Pancreas (tissue), 10 donors: ENCODE results near the gene SLC22A4. TPM values are rescaled to one million over a fixed set of nuclear protein-coding genes. Genes with fewer than 3 reads are reported as not detected.

ENCODE experiments used
- ATAC-seq, 4 donors: fragments of 200-7000 bp; cut with Tn5 transposase; one replicate each; pipeline versions ENCODE4 v1.8.0 to v1.9.1; 2020; ENCODE audit warnings: mild to moderate bottlenecking in 4 of 4, moderate library complexity in 4 of 4
- DNase-seq, 6 donors: peaks; one replicate each; pipeline ENCODE4 v3.0.0-alpha.2; 2020
- FAIRE-seq: peaks from 2 replicates; lab custom pipeline; 2012; peaks lifted over from hg19 to GRCh38; lab: Jason Lieb, UNC
- H3K27ac ChIP-seq, 4 donors: fragments of 200-600 bp; sonication (generic); 1 replicate in 3 of 4; 2 replicates in 1 of 4; pipeline versions ENCODE4 v1.5.0 to v1.8.0; 2020
- H3K27me3 ChIP-seq, 4 donors: fragments of 200-600 bp; one replicate each; pipeline ENCODE4 v1.8.0; 2021
- H3K36me3 ChIP-seq, 3 donors: fragments of 200-600 bp; sonication (generic) in 1 of 3; one replicate each; pipeline versions ENCODE4 v1.5.0 to v1.8.0; 2020 to 2021
- H3K4me1 ChIP-seq, 3 donors: fragments of 200-600 bp; one replicate each; pipeline ENCODE4 v1.8.0; 2021
- H3K4me3 ChIP-seq, 4 donors: fragments of 200-600 bp; sonication (generic) in 2 of 4; one replicate each; pipeline versions ENCODE4 v1.5.0 to v1.8.0; 2020 to 2021
- H3K9me3 ChIP-seq, 4 donors: fragments of 200-600 bp; one replicate each; pipeline ENCODE4 v1.8.0; 2021
- WGBS, 2 donors: extraction: QIAGEN DNeasy Blood & Tissue Kit; methylation state at CpG; one replicate each; pipeline ENCODE4 v1.1.7; 2013; 5-methylcytosine and 5-hydroxymethylcytosine counted together
- intact Hi-C, 3 donors: fragments of 100-400 bp; cut with DNase I; formaldehyde crosslinking; loops; one replicate each; pipeline versions ENCODE4 v1.11.1 to v1.14.2; 2022
- polyA plus RNA-seq, 2 donors: library from polyadenylated mRNA; stranded (reverse); fragments of 200-250 nt; gene quantifications; one replicate each; pipeline ENCODE4 v1.2.3, GENCODE V29; 2013
- total RNA-seq, 6 donors: library from RNA; stranded (reverse); fragmentation: NEBNext Ultra II Directional in 4 of 6; extraction: Animal tissue kit (Norgen Biotek cat#: 25700) in 4 of 6; gene quantifications; one replicate each; pipeline versions ENCODE4 v1.2.1 to v1.2.4, GENCODE V29; 2021 to 2023
- TF ChIP-seq, protein P1 (sequence below), 4 donors: fragments of 200-600 bp; sonication (generic) in 3 of 4; IDR thresholded peaks; one replicate each; pipeline versions ENCODE4 v1.5.0 to v1.8.0; 2021; ENCODE audit warnings: antibody characterized with exemption in 4 of 4
- donor health status: healthy with polysubstance abuse.
- donor health status: DM: no; HTN: no; CAD: no; lungs with moderate emphysema.
- donor health status: DM: no; HTN: no; CAD: no.
- donor health status: control.
- donor health status: control.
- donor health status: Bipolar disorder and iron deficiency.
- donor health status: DM: yes; HTN: yes; CAD: no.
- donor health status: DM: no; HTN: no; CAD: no.
- donor health status: DM: no; HTN: no; CAD: no.
- donor health status: DM: yes; HTN: yes; CAD: no.

SLC22A4 gene
- total and polyA plus RNA-seq, 8 donors = 0.08 to 0.92 (median 0.33) TPM

GRCh38 chr5:132309679-132310078 is 15.5 kb downstream of the SLC22A4 start:
- no peak for ATAC-seq
- intact Hi-C loops = no loop called here
- Histone ChIP-seq H3K4me1 (no peaks in the 10 kb centered on the region), H3K36me3 (no peaks in the 10 kb centered on the region), H3K9me3 (no peaks in the 10 kb centered on the region), H3K27me3 (no peaks in the 10 kb centered on the region), H3K27ac (no peak overlapping the region), H3K4me3 (no peak overlapping the region)
- TF ChIP-seq, protein P1, sequence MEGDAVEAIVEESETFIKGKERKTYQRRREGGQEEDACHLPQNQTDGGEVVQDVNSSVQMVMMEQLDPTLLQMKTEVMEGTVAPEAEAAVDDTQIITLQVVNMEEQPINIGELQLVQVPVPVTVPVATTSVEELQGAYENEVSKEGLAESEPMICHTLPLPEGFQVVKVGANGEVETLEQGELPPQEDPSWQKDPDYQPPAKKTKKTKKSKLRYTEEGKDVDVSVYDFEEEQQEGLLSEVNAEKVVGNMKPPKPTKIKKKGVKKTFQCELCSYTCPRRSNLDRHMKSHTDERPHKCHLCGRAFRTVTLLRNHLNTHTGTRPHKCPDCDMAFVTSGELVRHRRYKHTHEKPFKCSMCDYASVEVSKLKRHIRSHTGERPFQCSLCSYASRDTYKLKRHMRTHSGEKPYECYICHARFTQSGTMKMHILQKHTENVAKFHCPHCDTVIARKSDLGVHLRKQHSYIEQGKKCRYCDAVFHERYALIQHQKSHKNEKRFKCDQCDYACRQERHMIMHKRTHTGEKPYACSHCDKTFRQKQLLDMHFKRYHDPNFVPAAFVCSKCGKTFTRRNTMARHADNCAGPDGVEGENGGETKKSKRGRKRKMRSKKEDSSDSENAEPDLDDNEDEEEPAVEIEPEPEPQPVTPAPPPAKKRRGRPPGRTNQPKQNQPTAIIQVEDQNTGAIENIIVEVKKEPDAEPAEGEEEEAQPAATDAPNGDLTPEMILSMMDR (IDR thresholded peaks at IDR 0.05) = no peak
- no peak for FAIRE-seq
- no peak for DNase-seq

DNA sequence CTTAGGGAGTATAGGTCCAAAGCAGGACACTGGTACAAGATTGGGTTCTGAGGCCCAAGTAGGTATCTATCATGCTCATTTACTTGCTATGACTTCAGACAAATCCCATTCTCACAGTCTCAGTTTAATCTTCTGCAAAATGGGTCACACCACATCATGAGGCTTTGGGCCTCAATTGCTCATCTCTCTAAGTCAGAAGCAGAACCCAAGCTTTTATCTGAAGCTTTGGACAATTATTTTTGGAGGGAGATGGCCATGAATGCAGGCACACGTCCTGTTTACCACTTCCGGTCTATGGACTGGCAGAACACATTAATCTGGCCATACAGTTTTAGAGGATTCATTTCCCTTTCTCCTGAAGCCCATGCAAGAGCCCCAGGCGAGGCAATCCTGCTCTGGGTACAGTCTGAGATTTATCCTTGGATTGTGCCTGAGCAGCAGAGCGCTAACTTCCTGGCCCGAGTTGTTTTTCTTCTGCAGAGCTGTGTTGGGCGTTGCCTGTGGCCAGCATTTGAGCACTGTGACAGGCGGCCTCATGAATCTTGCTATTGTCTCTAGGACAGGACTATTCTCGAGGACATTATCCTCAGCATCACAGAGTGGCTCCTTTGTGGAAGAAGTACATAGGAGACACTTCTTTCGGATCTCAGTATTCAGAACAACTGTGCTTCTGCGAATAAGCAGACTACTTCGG is 16.1 kb downstream of the SLC22A4 start:
- DNase-seq (no peak), FAIRE-seq (no peak), ATAC-seq (no peak)
- intact Hi-C loops = no loop called here
- H3K27ac ChIP-seq = no peak overlapping the region
- WGBS, 2 donors = 76 to 82% methylated on average over 11 of the region's 11 CpGs
- no peaks in the 10 kb centered on the region for H3K4me1 ChIP-seq
- H3K4me3 ChIP-seq = no peak overlapping the region
- no peaks in the 10 kb centered on the region for H3K36me3 ChIP-seq
- H3K27me3 ChIP-seq = no peaks in the 10 kb centered on the region
- no peaks in the 10 kb centered on the region for H3K9me3 ChIP-seq
- TF ChIP-seq, protein P1 (IDR thresholded peaks at IDR 0.05) = no peak

GRCh38 chr5:132313366-132313765 is 19.2 kb downstream of the SLC22A4 start:
- no peaks in the 10 kb centered on the region for H3K36me3 ChIP-seq
- no peaks in the 10 kb centered on the region for H3K9me3 ChIP-seq
- FAIRE-seq (no peak), ATAC-seq (no peak), DNase-seq (no peak)
- 82 to 92% methylated on average over 4 of the region's 4 CpGs for WGBS, 2 donors
- no peaks in the 10 kb centered on the region for H3K27me3 ChIP-seq
- H3K27ac ChIP-seq = no peak overlapping the region
- H3K4me3 ChIP-seq = no peak overlapping the region
- no peaks in the 10 kb centered on the region for H3K4me1 ChIP-seq
- TF ChIP-seq, protein P1 (IDR thresholded peaks at IDR 0.05) = no peak
- intact Hi-C loops = no loop called here

- FAIRE-seq (no peak), DNase-seq (no peak), ATAC-seq (no peak)
- Histone ChIP-seq H3K9me3 (no peaks in the 10 kb centered on the region), H3K36me3 (no peaks in the 10 kb centered on the region), H3K27me3 (no peaks in the 10 kb centered on the region), H3K4me3 (no peak overlapping the region), H3K4me1 (no peaks in the 10 kb centered on the region), H3K27ac (no peak overlapping the region)
- 94 to 95% methylated on average over 2 of the region's 2 CpGs for WGBS, 2 donors
- intact Hi-C loops = no loop called here
- TF ChIP-seq, protein P1 (IDR thresholded peaks at IDR 0.05) = no peak
These were observed 19.8 kb downstream of the SLC22A4 start for GRCh38 chr5:132313961-132314432.

- no peaks in the 10 kb centered on the region for H3K36me3 ChIP-seq
- H3K4me1 ChIP-seq = no peaks in the 10 kb centered on the region
- 83 to 84% methylated on average over 5 of the region's 5 CpGs for WGBS, 2 donors
- intact Hi-C loops = no loop called here
- TF ChIP-seq, protein P1 (IDR thresholded peaks at IDR 0.05) = no peak
- no peak overlapping the region for H3K27ac ChIP-seq
- no peak for ATAC-seq
- no peak overlapping the region for H3K4me3 ChIP-seq
- no peak for DNase-seq
- H3K27me3 ChIP-seq = no peaks in the 10 kb centered on the region
- H3K9me3 ChIP-seq = no peaks in the 10 kb centered on the region
- no peak for FAIRE-seq
These were observed 21.4 kb downstream of the SLC22A4 start for GRCh38 chr5:132315529-132316067.
